Naive B cell (primary cell): ENCODE data around the gene IGSF9. TPM values are rescaled to one million over a fixed set of nuclear protein-coding genes. Genes with fewer than 3 reads are reported as not detected.
A peak's percentile ranks its signal among the peaks of the same experiment; 100 is the strongest.

Experiments
- ATAC-seq, 2 donors: fragments of 150-1000 bp; cut with Tn5 transposase; 2 replicates each; pipeline ENCODE4 v1.10.0; 2021; ENCODE audit warnings: low read depth in 2 of 2, mild to moderate bottlenecking in 2 of 2, moderate library complexity in 2 of 2
- DNase-seq: peaks from one replicate; pipeline ENCODE4 v3.0.0; 2022
- H3K27ac Mint-ChIP-seq, 6 donors: one replicate each; pipeline ENCODE4 v1.8.0; 2020 to 2022; ENCODE audit warnings: mild to moderate bottlenecking in 6 of 6, mixed read lengths in 6 of 6, moderate library complexity in 5 of 6, inconsistent platforms in 2 of 6
- H3K27me3 Mint-ChIP-seq, 3 donors: one replicate each; pipeline ENCODE4 v1.8.0; 2021 to 2022; ENCODE audit warnings: mixed read lengths in 3 of 3, mild to moderate bottlenecking in 1 of 3
- H3K36me3 Mint-ChIP-seq, 2 donors: one replicate each; pipeline ENCODE4 v1.8.0; 2020 to 2022; ENCODE audit warnings: mixed read lengths in 2 of 2, inconsistent platforms in 1 of 2, mild to moderate bottlenecking in 1 of 2
- H3K4me1 Mint-ChIP-seq, 3 donors: one replicate each; pipeline ENCODE4 v1.8.0; 2020 to 2022; ENCODE audit warnings: mixed read lengths in 3 of 3, inconsistent platforms in 1 of 3, mild to moderate bottlenecking in 1 of 3, moderate library complexity in 1 of 3
- H3K4me3 Mint-ChIP-seq, 8 donors: one replicate each; pipeline ENCODE4 v1.8.0; 2020 to 2022; ENCODE audit warnings: mild to moderate bottlenecking in 8 of 8, mixed read lengths in 8 of 8, moderate library complexity in 8 of 8, inconsistent platforms in 2 of 8
- H3K9me3 Mint-ChIP-seq, 7 donors: one replicate each; pipeline ENCODE4 v1.8.0; 2020 to 2022; ENCODE audit warnings: mixed read lengths in 7 of 7, mild to moderate bottlenecking in 5 of 7, inconsistent platforms in 2 of 7, moderate library complexity in 1 of 7
- polyA plus RNA-seq, 6 donors: library from polyadenylated mRNA; unstranded; fragments of 300-500 nt; fragmentation: Illumina TruSeq; gene quantifications; one replicate each; pipeline ENCODE4 v1.2.3, GENCODE V29; 2021; ENCODE audit warnings: low read depth in 6 of 6

Gene IGSF9
- polyA plus RNA-seq, 6 donors from 2014 or later, result 0.16 to 0.97 (median 0.41) TPM; not detected in 2

GRCh38 chr1:159924791-159925718 lies 20.4 kb downstream of the IGSF9 start, which contains the start of gene TAGLN2:
Gene TAGLN2, minus strand, starts transcription at chr1:159925507. Its CDS starts 4,998 bp downstream, at chr1:159920509.
- Mint-ChIP-seq H3K27me3 (peaks cover 0 to 22% (median 8%) of the 10 kb centered on the region in 3 donors), H3K27ac (peak within 1 kb of the TSS; percentile 99 to 100 (median 100)), H3K4me1 (peaks cover 57 to 73% (median 59%) of the 10 kb centered on the region in 3 donors), H3K4me3 (peak within 1 kb of the TSS; percentile 92 to 99 (median 96)), H3K36me3 (peaks cover 9 to 31% of the 10 kb centered on the region in 2 donors), H3K9me3 (peaks cover 0 to 3% (median 2%) of the 10 kb centered on the region in 7 donors)
- ATAC-seq (peak; percentile 44 to 52), DNase-seq (peak; percentile 92)

DNA sequence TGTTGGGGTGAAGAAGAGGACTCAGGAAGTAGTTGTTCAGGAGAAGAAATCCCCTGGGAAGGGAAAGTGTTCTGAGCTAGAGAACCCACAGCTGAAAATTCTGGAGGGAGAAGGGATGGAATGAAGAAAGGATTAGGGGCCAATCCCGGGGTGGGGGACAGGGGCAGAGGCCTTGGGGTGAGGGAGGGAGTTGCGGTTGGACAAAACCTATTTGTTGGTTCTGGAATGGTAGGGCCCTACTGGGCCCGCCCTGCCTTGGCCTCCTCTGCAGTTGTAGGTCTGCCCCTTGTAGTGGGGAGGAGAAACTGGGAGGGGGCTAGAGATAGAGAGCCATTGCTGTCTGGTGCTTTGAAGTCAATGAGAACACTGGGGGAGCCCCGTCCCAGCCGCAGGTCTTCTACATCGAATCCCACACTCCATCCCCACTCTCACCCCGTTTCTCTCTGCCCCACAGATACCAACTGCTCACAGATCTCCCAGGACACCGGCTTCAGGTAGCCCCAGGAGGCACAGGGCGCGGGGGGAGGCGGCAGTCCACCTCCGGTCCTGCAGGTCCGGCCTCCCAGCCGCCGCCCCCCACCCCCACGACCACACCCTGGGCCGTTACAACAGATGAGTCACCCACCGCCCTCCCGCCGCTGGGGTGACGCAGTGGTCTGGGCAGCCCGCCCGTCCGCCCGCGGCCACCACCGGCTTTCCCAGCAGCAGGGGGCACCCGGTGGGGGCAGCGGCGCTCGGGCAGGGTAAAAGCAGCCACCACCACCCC lies 21.2 kb downstream of the IGSF9 start:
- H3K27me3 Mint-ChIP-seq, result peaks cover 0 to 18% (median 5%) of the 10 kb centered on the region in 3 donors
- H3K36me3 Mint-ChIP-seq, result peaks cover 9 to 29% of the 10 kb centered on the region in 2 donors
- peak overlapping the region; percentile 92 to 99 (median 96) for H3K4me3 Mint-ChIP-seq
- DNase-seq (peak; percentile 68), ATAC-seq (peak; percentile 17 to 25)
- H3K4me1 Mint-ChIP-seq, result peaks cover 63 to 79% (median 67%) of the 10 kb centered on the region in 3 donors
- peak overlapping the region; percentile 99 to 100 (median 100) for H3K27ac Mint-ChIP-seq
- H3K9me3 Mint-ChIP-seq, result peaks cover 0 to 3% (median 2%) of the 10 kb centered on the region in 7 donors

GRCh38 chr1:159923203-159924024 lies 22.0 kb downstream of the IGSF9 start:
- ATAC-seq (peak; percentile 56 to 58), DNase-seq (peak; percentile 97)
- Mint-ChIP-seq H3K36me3 (peaks cover 10 to 27% of the 10 kb centered on the region in 2 donors), H3K4me1 (peaks cover 59 to 75% (median 67%) of the 10 kb centered on the region in 3 donors), H3K4me3 (peak overlapping the region; percentile 92 to 99 (median 96)), H3K27ac (peak overlapping the region; percentile 99 to 100 (median 100)), H3K27me3 (peaks cover 0 to 12% (median 0%) of the 10 kb centered on the region in 3 donors), H3K9me3 (peaks cover 0 to 3% (median 2%) of the 10 kb centered on the region in 7 donors)

- H3K36me3 Mint-ChIP-seq, result peaks cover 18 to 35% of the 10 kb centered on the region in 2 donors
- DNase-seq, result no peak
Measured at GRCh38 chr1:159922511-159923202, 22.8 kb downstream of the IGSF9 start.

GRCh38 chr1:159921700-159922504 lies 23.5 kb downstream of the IGSF9 start:
- peak; percentile 51 for DNase-seq
- Mint-ChIP-seq H3K27ac (peak overlapping the region; percentile 99 to 100 (median 100)), H3K4me3 (peak overlapping the region; percentile 92 to 99 (median 96)), H3K9me3 (peaks cover 0 to 3% (median 2%) of the 10 kb centered on the region in 7 donors), H3K36me3 (peaks cover 22 to 38% of the 10 kb centered on the region in 2 donors), H3K4me1 (peaks cover 71 to 84% (median 74%) of the 10 kb centered on the region in 3 donors), H3K27me3 (peaks cover 0 to 6% (median 0%) of the 10 kb centered on the region in 3 donors)
- peak in 1 of 2 donors; percentile 4 for ATAC-seq

More at GRCh38 chr1:159922511-159923202, 22.8 kb downstream of the IGSF9 start:
- no peak for ATAC-seq
- Mint-ChIP-seq H3K27ac (peak overlapping the region; percentile 99 to 100 (median 100)), H3K4me1 (peaks cover 67 to 82% (median 74%) of the 10 kb centered on the region in 3 donors), H3K27me3 (peaks cover 0 to 12% (median 0%) of the 10 kb centered on the region in 3 donors), H3K4me3 (peak overlapping the region; percentile 92 to 99 (median 96)), H3K9me3 (peaks cover 0 to 3% (median 2%) of the 10 kb centered on the region in 7 donors)

- peaks cover 66 to 83% (median 73%) of the 10 kb centered on the region in 3 donors for H3K4me1 Mint-ChIP-seq
- peak; percentile 23 to 29 for ATAC-seq
- DNase-seq, result peak; percentile 80
Measured at GRCh38 chr1:159921251-159921650, 24.2 kb downstream of the IGSF9 start.

DNA sequence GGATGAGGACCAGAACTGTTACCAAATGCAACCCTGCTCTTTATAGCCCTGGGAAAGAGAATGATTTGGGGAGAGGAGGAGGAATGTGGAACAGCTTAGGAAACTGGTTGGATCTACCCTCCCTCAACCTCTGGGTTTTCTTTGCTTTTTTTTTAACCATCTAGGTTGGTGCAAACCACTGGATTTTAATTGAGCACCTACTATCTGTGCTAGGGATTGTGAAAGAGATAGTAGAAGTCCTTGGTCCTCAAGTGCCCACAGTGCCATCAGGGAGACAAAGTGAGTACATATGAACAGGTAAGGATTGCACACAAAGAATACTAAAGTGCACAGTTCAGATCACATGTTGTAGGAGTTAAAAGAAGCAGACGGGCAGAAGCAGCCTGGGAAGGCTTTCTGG lies 24.8 kb downstream of the IGSF9 start:
- peak overlapping the region in 7 of 8 donors; percentile 42 to 99 (median 93) for H3K4me3 Mint-ChIP-seq
- peaks cover 0 to 6% (median 0%) of the 10 kb centered on the region in 3 donors for H3K27me3 Mint-ChIP-seq
- peaks cover 22 to 38% of the 10 kb centered on the region in 2 donors for H3K36me3 Mint-ChIP-seq
- H3K9me3 Mint-ChIP-seq, result peaks cover 0 to 3% (median 2%) of the 10 kb centered on the region in 7 donors
- H3K27ac Mint-ChIP-seq, result peak overlapping the region; percentile 99 to 100 (median 100)
- H3K4me1 Mint-ChIP-seq, result peaks cover 68 to 81% (median 73%) of the 10 kb centered on the region in 3 donors
- DNase-seq, result no peak
- ATAC-seq, result no peak

More at GRCh38 chr1:159921251-159921650, 24.2 kb downstream of the IGSF9 start:
- Mint-ChIP-seq H3K27me3 (peaks cover 0 to 6% (median 0%) of the 10 kb centered on the region in 3 donors), H3K36me3 (peaks cover 22 to 38% of the 10 kb centered on the region in 2 donors), H3K9me3 (peaks cover 0 to 3% (median 2%) of the 10 kb centered on the region in 7 donors), H3K27ac (peak overlapping the region; percentile 99 to 100 (median 100)), H3K4me3 (peak overlapping the region; percentile 92 to 99 (median 96))

GRCh38 chr1:159920202-159920601 lies 25.2 kb downstream of the IGSF9 start:
- H3K27ac Mint-ChIP-seq, result peak overlapping the region; percentile 99 to 100 (median 100)
- peaks cover 22 to 33% of the 10 kb centered on the region in 2 donors for H3K36me3 Mint-ChIP-seq
- peaks cover 0 to 6% (median 0%) of the 10 kb centered on the region in 3 donors for H3K27me3 Mint-ChIP-seq
- H3K4me3 Mint-ChIP-seq, result peak overlapping the region in 4 of 8 donors; percentile 25 to 96 (median 78)
- no peak for ATAC-seq
- peaks cover 63 to 77% (median 72%) of the 10 kb centered on the region in 3 donors for H3K4me1 Mint-ChIP-seq
- H3K9me3 Mint-ChIP-seq, result peaks cover 0 to 3% (median 2%) of the 10 kb centered on the region in 7 donors
- DNase-seq, result no peak

DNA sequence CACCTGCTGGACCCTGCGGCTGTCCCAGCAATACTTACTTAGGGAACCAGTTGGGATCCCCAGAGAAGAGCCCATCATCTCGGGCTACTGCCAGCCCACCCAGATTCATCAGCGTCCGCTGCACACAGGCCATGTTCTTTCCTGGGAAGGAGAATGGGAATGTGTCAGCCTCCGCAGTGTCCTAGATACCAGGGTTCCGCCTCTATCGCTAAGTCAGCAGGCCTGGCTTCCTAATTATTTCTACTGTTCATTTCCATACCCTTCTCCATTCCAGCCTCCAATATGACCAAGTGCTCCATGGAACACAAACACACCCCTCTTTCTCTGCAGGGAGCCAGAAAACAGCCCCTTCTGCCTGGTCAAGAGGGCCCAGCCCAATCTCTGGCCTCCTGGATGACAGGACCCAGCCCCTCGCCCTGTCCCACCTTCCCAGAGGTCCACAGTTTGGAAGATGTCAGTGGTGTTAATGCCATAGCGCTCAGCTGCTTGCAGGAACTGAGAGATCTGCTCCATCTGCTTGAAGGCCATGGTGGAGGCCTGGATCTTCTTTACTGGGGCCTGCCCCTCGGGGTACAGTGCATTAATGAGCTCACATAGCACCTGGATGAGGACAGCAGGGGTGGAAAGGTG lies 26.1 kb downstream of the IGSF9 start:
- Mint-ChIP-seq H3K4me3 (peak overlapping the region in 3 of 8 donors; percentile 9 to 69 (median 17)), H3K27me3 (peaks cover 0 to 6% (median 0%) of the 10 kb centered on the region in 3 donors), H3K4me1 (peaks cover 66 to 77% (median 74%) of the 10 kb centered on the region in 3 donors), H3K27ac (peak overlapping the region; percentile 89 to 100 (median 100)), H3K36me3 (peaks cover 21 to 30% of the 10 kb centered on the region in 2 donors), H3K9me3 (peaks cover 0 to 3% (median 2%) of the 10 kb centered on the region in 7 donors)
- ATAC-seq (no peak), DNase-seq (no peak)

GRCh38 chr1:159918352-159919200 lies 26.8 kb downstream of the IGSF9 start:
- no peak for ATAC-seq
- Mint-ChIP-seq H3K27me3 (peaks cover 0 to 1% (median 0%) of the 10 kb centered on the region in 3 donors), H3K4me1 (peaks cover 66 to 81% (median 74%) of the 10 kb centered on the region in 3 donors), H3K4me3 (peak overlapping the region in 2 of 8 donors; percentile 1 to 72), H3K9me3 (no peaks in the 10 kb centered on the region), H3K27ac (peak overlapping the region; percentile 48 to 100 (median 94)), H3K36me3 (peaks cover 13 to 24% of the 10 kb centered on the region in 2 donors)
- no peak for DNase-seq
